NCI-H2171 (cell line): Measurements from ENCODE around the gene SPP1.
"Not testable (repeated sequence)": the region's sequence is repeated elsewhere in the genome, so short reads cannot be mapped to it uniquely, and the experiment has no call there.

Source experiments
- DNase-seq: peaks from one replicate; lab custom pipeline; 2025; lab: John Stamatoyannopoulos, UW

SPP1 gene

DNA sequence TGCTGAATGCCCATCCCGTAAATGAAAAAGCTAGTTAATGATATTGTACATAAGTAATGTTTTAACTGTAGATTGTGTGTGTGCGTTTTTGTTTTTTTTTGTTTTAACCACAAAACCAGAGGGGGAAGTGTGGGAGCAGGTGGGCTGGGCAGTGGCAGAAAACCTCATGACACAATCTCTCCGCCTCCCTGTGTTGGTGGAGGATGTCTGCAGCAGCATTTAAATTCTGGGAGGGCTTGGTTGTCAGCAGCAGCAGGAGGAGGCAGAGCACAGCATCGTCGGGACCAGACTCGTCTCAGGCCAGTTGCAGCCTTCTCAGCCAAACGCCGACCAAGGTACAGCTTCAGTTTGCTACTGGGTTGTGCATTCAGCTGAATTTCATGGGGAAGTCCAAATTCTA, at the start of gene SPP1:
SPP1 (plus strand) TSS at position 249 of the 400 bp plus-strand sequence. CDS start 1,182 bp downstream, outside the sequence.
- DNase-seq, result no peak

DNA sequence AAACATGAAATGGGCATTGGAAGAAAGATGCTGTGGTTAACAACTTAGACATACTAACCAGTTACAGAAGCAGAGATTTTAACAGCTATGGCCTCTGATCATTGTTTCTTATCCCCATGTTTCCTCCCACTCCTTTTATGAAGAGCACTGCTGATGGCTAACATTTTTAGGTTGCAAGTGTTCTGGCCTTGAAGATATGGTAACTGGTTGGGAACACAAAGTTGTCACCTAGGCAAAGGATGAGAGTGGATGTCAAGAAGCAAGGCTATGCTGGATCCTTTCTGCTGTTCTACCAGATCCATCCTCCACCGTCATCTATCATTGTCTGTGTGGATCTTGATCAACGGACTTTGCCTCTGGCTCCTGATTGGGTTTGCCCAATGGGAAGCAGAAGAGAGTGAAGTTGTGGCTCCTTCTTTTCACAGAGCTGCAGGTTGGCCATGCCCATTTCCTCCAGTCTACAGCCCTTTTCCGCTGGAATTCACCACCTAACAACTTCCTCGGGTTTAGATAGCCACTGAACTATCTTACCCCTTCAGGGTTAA, 48.9 kb upstream of the SPP1 start:
- no peak for DNase-seq

DNA sequence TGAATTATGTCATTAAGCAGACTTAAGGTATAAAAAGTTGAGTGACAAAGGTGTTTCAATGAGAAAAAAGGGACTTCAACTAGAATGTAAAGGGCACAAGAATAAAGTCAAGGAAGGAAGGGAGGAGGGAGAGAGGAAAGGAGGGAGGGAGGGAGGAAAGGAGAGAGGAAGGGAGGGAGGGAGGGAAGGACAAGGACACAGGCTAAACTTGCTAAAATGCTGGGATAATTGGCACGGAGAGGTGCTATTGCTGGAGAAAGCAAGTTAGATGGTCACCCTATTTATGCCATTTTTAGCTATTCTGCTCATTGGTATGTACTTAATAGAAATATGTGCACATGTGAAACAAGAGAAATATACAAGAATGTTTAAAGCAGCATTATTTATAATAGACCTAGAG, 44.9 kb upstream of the SPP1 start:
- DNase-seq, result no peak

GRCh38 chr4:87931932-87932331, 43.6 kb upstream of the SPP1 start:
- no peak for DNase-seq

- no peak for DNase-seq
Observed at GRCh38 chr4:87932718-87933141, 42.8 kb upstream of the SPP1 start.

GRCh38 chr4:87933337-87933736, 42.2 kb upstream of the SPP1 start:
- no peak for DNase-seq

GRCh38 chr4:87934157-87934704, 41.3 kb upstream of the SPP1 start:
- no peak for DNase-seq

DNA sequence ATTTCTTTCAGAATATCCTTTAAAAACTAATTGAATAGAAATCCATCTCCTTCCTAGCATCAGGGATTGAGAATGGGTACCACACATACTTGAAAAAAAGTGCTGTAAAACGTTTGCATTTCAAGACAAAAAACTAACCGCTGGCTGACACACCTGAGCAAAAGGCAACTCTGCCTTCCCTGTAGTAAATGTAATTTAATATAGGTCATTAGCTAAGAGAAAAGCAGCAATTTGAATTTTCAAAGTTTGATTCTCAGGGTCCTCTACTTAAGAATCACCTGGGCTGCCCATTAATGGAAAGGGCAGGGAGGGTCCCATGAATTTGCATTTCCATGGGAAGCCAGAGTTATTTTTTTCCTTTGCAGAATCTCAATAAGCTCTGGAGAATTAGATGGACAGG, 40.5 kb upstream of the SPP1 start:
- DNase-seq, result no peak

- DNase-seq, result not testable (repeated sequence)
Observed at GRCh38 chr4:87935954-87936353, 39.6 kb upstream of the SPP1 start.

DNA sequence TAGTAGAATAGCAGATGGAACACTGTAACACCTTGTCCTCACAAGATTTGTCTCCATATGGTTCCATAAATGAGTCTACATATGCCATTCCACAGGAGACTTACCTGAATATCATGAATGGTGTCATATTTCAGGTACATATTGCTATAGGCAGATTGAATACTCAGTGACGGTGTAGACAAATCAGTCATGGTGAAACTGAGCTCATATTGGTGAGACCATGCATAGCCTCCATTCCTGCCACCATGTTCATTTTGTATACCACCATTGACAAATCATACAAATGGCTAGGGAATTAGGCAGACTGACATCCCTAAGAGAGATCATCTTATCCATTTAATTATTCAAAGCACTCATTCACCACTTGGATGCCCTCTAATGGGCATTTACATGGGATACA, 38.0 kb upstream of the SPP1 start:
- peak; percentile 41 for DNase-seq

DNA sequence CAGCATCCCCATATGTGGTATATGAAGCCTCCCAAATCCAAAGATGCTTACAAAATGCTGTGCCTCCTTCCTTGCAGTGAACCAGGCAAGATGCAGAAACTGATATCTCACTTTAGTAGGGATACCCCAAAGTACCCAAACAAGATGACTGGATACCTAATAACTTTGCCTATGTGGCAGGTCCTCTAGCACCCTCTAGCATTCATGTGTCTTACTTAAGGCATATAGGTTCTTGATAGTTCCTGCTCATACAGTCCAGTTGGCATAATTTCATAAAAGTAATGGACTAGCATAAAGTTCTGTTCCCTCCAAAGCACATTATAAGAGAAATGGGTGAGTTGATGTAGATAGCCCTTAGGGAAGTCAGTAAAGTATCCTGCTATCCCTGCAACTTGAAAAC, 36.8 kb upstream of the SPP1 start:
- no peak for DNase-seq

DNA sequence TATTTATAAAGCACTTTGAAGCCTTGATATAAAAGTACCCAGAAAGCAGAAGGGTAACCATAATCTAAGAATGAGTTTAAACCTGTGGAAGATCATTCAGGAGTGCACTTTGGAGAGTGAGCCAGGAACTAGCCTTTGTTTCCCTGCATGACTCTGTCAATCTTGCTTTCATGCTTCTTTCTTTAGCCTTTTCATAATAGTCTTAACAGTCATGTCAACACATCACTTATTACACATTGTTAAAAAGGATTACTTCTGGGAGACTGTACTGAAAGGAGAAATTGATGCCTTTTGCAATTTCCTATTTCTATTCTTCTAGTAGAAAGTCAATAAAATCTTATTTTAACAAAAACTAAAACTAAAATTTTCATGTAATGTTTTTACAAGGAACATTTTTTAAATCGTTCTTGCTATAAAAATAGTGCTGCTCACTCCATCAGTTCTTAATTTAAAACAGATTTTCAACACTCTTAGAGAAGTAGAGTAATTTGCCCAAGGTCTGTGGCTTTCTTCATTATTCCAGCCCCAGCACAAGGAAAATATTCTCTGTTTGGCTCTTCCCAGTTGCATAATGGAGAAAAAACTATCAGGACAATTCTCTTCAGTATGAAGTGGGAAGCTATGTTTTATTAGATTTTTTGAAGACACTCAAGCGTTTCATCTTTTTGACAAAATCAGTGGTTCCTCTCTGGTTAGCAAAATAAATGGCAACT, 35.4 kb upstream of the SPP1 start:
- no peak for DNase-seq

DNA sequence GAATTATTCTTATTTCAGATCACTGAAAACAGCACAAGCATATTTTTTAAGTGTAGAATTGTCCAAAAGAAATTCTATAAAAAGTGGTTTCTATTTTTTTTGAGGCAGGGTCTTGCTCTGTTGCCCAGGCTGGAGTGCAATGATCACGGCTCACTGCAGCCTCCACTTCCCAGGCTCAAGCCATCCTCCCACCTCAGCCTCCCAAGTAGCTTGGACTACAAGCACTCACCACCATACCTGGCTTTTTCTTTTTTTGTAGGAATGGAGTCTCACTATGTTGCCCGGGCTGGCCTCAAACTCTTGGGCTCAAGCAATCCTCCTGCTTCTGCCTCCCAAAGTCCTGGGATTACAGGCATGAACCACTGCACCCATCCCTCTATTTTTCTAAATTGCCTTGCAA, 34.7 kb upstream of the SPP1 start:
- DNase-seq, result not testable (repeated sequence)

GRCh38 chr4:87941537-87942392, 33.7 kb upstream of the SPP1 start:
- no peak for DNase-seq

DNA sequence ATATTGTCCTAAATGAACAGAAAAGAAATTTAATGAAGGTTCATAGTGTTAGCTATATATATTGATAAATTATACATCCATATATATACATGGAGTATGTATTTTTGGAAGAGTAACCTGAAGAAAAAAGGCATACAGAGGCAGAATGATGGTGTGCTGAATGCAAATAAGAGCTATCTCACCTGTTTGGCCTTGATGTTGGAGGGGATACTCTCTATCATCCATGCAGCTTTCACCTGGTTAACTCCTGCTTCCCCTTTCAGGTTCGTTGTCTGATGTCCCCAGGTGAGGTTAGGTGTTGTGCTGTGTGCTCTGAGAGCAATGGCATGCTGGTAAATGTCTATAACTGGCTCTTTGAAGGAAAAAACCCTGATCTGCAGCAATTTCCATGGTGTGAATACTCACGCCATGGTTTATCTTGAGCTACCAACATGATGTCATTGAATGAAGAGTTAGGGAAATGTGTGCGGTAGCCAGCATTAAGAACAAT, 31.8 kb upstream of the SPP1 start:
- DNase-seq, result no peak

DNA sequence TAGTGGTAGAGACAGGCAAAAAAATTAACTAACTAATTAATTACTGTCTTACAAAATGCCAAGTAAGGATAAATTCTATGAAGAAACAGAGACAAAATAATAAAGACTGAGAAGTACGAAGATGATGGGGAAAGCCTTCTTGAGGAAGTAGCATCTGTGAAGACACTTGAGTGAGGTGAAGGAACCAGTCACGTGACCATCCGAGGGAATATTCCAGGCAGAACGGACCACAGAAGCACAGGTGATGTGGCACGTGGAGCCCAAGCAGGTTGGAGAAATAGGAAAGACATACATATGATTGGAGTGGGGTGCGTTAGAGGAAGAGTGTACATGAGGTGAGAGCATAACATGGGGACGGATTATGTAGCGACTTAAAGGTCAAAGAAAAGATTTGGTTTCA, 30.5 kb upstream of the SPP1 start:
- DNase-seq, result no peak

GRCh38 chr4:87946766-87947165, 28.7 kb upstream of the SPP1 start:
- DNase-seq, result no peak

GRCh38 chr4:87947381-87948160, 27.9 kb upstream of the SPP1 start:
- no peak for DNase-seq

DNA sequence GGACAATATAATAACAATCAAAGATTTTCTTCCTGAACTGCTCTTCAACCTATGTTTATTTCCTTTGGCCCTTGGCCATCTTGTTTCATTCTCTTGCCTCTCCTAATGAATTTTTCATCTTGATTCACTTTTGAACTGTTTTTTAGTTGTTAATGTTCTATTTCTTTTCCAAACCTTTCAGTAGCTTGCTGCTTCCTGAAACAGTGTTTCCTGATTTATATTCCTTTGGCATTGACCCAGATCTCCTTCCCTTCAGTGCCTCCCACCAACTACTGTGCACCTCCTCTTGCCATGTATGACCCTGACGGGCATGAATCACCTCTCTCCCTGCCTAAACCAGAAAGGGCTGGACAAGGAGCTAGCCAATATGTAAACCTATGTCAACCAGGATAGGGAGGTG, 25.6 kb upstream of the SPP1 start:
- DNase-seq, result no peak

DNA sequence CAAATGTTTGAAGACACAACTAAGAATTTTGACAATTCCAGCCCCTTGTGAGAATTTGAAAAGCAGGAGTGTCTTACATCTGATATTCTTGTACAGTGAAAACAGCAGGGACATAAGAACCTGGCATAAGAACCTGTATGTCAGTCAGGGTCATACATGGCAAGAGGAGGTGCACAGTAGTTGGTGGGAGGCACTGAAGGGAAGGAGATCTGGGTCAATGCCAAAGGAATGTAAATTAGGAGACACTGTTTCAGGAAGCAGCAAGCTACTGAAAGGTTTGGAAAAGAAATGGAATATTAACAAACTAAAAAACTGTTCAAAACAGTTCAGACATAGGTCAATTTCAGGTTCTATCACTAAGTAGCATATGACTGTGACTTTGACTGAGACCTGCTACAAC, 25.0 kb upstream of the SPP1 start:
- DNase-seq, result no peak

- no peak for DNase-seq
Observed at GRCh38 chr4:87950936-87951511, 24.5 kb upstream of the SPP1 start.
